HG02571 (cell line): ENCODE measurements around the gene RBKS.

Source experiments
- ATAC-seq: cut with Tn5 transposase; IDR thresholded peaks from one replicate; pipeline ENCODE4 v1.9.1; 2021; ENCODE audit warnings: mild to moderate bottlenecking, moderate library complexity; ENCODE audit not compliant: unreplicated experiment

The RBKS gene

GRCh38 chr2:27838502-27838901, 51.7 kb downstream of the RBKS start:
- ATAC-seq: no peak

- no peak for ATAC-seq
Observed at GRCh38 chr2:27833931-27834330, 56.3 kb downstream of the RBKS start.

GRCh38 chr2:27832396-27832795, 57.8 kb downstream of the RBKS start:
- ATAC-seq: no peak

GRCh38 chr2:27831279-27832050, 58.7 kb downstream of the RBKS start:
- no peak for ATAC-seq

- ATAC-seq: no peak
Observed at GRCh38 chr2:27830656-27831055, 59.5 kb downstream of the RBKS start.

- no peak for ATAC-seq
Observed at GRCh38 chr2:27829791-27830190, 60.4 kb downstream of the RBKS start.

GRCh38 chr2:27828305-27828704, 61.9 kb downstream of the RBKS start:
- ATAC-seq: no peak

GRCh38 chr2:27824401-27824800, 65.8 kb downstream of the RBKS start:
- ATAC-seq: no peak

- no peak for ATAC-seq
Observed at GRCh38 chr2:27823569-27823968, 66.6 kb downstream of the RBKS start.

- no peak for ATAC-seq
Observed at GRCh38 chr2:27823135-27823534, 67.1 kb downstream of the RBKS start.

GRCh38 chr2:27822049-27822448, 68.1 kb downstream of the RBKS start:
- no peak for ATAC-seq

GRCh38 chr2:27815860-27816438, 74.2 kb downstream of the RBKS start:
- ATAC-seq: no peak

- ATAC-seq: no peak
Observed at GRCh38 chr2:27814758-27815157, 75.4 kb downstream of the RBKS start.

- no peak for ATAC-seq
Observed at GRCh38 chr2:27811768-27812167, 78.4 kb downstream of the RBKS start.

GRCh38 chr2:27810455-27810854, 79.7 kb downstream of the RBKS start:
- ATAC-seq: no peak

GRCh38 chr2:27809761-27810241, 80.4 kb downstream of the RBKS start:
- ATAC-seq: no peak

- ATAC-seq: no peak
Observed at GRCh38 chr2:27808984-27809383, 81.2 kb downstream of the RBKS start.

GRCh38 chr2:27808418-27808817, 81.8 kb downstream of the RBKS start:
- ATAC-seq: no peak

GRCh38 chr2:27807476-27807875, 82.7 kb downstream of the RBKS start:
- no peak for ATAC-seq

- ATAC-seq: no peak
Observed at GRCh38 chr2:27806311-27807059, 83.7 kb downstream of the RBKS start.

GRCh38 chr2:27805180-27805579, 85.0 kb downstream of the RBKS start:
- ATAC-seq: no peak

GRCh38 chr2:27804146-27804545, 86.0 kb downstream of the RBKS start:
- no peak for ATAC-seq
